NCI-H187 (cell line): ENCODE measurements around the gene OXLD1.
A peak's percentile ranks its signal among the peaks of the same experiment; 100 is the strongest.

ENCODE experiments used
- DNase-seq, 2 experiments: peaks; one replicate each; lab custom pipeline; 2025; lab: John Stamatoyannopoulos, UW

The OXLD1 gene

GRCh38 chr17:81666342-81667191 lies at the start of gene OXLD1, which contains the start of gene CCDC137:
OXLD1 (minus strand) TSS chr17:81666605; CDS start chr17:81666577, 28 bp downstream.
CCDC137 (plus strand) TSS chr17:81666737; CDS start chr17:81666767, 30 bp downstream.
- DNase-seq = peak; percentile 73 to 87

GRCh38 chr17:81715107-81715871 lies 48.9 kb upstream of the OXLD1 start:
- DNase-seq = no peak

GRCh38 chr17:81714412-81715106 lies 48.2 kb upstream of the OXLD1 start:
- DNase-seq = no peak

- no peak for DNase-seq
These were observed 47.4 kb upstream of the OXLD1 start for GRCh38 chr17:81713556-81714411.

DNA sequence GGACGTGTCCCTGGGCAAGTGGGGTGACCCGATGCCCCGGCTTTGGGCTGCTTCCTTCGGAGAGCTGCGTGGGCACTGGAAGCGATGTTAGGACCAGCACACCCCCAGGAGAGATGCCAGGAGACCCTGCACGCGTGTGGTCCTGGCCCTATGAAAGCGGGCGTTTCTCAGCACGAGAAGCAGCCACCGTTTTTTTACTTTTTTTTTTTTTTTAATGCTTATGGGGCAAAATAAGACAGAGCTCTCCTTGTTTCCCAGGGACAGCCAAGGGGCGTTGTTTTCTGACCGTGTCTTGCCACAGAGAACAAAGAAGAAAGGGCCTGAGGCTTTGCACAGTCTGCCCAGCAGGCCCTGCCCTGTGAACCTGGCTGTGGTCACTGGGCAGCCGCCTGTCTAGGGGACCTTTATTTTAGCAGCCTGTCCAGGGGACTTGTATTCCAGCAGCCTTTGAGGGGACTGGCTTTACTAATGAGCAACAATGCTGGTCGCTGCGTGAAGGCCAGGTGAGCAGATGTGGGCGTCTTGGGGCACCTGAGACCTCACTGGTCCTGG lies 46.7 kb upstream of the OXLD1 start:
- no peak for DNase-seq

DNA sequence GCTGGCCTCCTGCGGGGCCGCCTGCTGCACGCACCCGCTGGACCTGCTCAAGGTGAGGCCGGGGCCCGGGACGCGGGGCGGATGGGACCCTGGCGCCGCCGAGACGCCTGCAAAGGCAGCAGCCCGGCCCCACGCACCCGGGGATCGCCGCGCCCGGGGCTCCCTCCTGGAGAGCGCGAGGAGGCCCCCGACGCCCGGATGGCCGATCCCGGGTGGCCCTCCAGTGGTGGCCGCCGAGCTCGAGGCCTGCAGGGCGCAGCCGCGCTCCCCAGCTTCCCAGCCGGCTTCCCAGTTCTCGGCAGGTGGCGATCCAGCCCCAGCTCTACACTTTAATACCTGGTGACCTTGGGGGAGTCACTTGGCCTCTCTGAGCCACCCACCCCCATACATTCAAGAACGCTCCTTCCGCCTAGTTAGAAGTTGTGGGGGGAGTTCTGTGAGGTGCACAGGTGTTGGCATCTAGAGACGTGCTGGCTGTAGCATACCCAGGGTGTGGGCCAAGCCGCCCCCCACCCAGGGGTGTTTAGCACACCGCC lies 46.1 kb upstream of the OXLD1 start:
- no peak for DNase-seq

GRCh38 chr17:81711814-81712467 lies 45.5 kb upstream of the OXLD1 start, which contains the start of gene SLC25A10:
SLC25A10 (plus strand) TSS chr17:81712284; CDS start chr17:81712427, 143 bp downstream.
- peak; percentile 61 to 76 for DNase-seq

DNA sequence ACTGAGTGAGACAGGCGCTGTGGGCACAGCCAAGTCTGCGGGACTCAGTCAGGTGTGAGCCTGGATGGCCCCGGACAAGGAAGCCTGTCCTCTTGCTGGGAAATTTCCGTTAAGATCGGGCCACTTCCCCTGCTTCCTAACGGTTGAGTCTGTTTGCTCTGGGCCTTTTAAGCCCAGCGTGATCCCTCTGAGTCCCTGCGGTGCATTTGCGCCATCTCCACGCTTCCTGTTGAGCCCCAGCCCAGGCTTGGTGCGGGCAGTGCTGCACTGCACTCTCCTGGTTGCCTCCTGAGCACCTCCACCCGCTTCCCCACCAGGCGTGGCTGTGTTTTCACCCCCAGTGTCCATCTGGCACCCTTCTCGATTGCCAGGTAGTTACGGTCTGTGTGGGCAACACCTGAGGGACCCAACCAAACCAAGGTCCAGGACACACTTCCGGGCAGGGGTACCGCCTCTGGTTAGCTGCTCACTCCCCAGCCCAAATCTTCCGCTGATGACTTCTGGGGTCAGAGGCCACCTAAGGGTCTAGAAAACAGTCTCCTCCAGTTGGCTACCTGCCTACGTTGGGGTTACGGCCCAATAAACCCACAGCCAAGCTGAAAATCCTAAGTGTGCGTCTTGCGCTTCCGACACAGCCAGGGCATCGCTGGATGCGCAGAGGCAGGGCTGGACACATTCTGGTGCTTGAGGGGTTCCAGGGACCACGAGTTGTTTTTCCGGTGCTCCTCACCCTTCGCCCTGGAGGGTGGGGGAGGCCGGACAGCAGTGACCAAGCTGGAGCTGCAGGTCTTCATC lies 44.3 kb upstream of the OXLD1 start:
- DNase-seq = no peak

GRCh38 chr17:81708739-81709185 lies 42.4 kb upstream of the OXLD1 start:
- DNase-seq = no peak

DNA sequence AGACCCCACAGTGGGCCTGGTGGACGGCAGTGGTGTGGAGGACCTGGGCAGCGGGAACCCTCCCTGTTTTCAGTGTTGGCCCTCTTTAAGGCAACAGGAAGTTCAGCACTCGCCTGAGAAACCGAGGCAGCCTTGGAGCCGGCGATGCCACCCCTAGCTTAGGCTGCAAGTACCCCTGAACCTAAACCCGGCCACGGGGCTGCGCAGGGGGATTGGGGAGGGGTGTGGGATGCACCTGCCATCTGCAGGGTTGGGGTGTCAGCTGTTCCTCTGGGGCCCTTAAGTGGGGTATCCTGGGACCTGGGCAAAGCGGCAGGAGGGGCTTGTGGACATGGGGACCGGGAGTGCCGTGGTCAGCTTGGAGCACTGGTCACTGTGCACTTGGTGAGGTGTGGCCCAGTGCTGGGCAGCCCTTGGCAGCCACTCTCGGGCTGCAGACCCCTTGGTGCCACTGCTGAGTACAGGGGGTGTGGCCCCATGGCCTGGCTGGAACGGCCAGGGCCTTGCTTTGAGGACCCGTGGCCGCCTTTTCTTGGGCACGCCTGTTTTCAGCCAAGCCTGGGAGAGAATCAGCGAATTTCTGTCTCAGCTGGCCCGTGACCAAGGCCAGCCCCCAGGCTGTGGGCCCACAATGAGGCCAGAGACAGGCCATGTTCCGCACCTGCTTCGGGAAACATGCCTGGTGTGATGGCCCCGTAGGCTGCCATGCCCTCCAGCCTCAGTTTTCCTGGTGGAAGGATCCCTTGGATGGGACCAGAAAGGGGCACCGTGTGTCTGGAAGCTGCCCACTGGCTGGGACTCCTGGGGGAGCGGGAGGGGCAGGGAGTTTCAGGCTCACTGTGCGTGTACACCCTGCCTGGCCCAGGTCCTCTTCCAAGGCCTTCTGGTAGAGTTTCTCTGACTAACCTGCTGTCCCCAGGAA lies 41.6 kb upstream of the OXLD1 start:
- no peak for DNase-seq

GRCh38 chr17:81706757-81707624 lies 40.6 kb upstream of the OXLD1 start:
- DNase-seq = no peak

DNA sequence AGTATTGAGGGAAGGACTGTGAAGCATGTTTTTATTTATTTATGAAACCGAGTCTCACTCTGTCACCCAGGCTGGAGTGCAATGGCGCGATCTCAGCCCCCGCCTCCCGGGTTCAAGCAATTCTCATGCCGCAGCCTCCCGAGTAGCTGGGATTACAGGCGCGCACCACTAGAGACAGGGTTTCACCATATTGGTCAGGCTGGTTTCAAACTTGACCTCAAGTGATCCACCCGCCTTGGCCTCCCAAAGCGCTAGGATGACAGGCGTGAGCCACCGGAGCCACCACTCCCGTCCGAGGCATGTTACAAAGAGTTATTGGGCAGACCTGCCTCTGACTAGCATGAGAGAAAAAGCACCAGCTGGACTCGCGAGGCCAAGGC lies 39.8 kb upstream of the OXLD1 start:
- no peak for DNase-seq

DNA sequence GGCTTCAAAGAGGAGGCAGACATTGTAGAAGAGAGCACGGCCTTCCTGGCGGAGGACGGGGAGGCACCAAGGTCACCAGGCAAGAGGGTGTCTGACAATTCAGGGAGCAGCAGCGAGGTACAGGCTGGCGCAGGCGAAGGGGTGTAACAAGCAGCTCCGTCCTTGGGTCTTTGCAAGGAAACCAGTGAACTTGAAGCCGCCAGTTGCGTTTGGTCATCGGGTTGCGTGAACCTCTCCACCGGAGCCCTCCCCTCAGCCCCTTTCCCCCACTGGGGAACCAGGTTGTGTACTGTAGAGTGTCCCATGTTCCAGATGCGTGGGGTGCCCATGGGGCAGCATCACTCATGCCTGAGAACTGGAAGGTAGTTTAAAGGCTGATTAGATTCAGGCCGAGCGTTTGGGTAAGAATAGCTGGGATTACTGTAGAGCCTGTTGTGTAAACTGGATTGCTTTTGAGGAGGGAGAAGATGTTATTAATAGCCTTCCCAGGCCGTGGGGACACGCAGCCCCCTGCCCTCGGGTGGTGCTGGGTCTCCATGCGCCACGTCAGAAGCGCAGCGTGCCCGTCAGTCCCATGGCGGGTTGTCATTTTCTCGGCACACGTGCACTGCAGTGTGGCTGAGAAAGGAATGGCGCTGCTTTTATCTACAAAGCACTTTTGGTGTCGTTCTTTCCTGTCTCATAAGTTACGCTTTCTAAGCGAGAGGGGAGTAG lies 39.3 kb upstream of the OXLD1 start:
- DNase-seq = no peak

DNA sequence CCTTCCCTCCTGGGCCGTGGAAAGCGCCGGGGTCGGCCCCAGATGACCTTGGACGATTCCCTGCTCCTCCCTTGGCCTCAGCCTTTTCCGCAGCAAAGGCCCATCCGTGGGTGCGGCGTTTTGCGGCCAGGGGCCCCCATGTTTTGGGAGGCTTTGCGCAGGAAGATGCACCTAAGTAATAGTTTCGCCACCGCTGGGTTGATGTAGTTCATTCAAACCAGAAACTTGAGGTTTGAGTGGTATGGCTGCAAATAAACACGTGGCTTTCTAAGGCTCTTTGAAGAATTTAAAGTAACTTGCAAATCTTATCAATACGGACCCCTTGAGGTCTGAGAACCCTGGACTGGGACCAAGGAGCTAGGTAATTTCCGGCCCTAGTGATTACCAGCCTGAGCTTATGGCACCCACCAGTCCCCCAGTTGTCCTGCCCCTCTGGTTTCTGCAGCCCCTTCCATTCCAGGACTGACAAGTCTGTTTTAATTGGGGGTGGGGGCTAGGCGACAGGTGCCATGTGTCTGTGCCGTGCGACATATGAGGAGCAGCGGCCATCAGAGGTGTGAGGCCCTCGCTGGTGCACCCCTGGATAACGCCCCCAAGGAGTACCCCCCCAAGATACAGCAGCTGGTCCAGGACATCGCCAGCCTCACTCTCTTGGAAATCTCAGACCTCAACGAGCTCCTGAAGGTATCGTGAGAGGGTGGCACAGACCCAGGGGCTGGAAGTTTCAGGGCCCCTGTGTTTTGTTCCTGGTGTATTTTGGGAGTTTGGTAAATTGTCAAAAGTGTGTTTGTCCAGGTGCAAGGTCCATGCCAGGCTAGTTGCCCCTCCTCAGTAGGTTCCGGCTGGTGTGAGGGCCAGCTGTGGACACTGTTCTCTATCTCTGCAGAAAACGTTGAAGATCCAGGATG lies 37.6 kb upstream of the OXLD1 start:
- no peak for DNase-seq

DNA sequence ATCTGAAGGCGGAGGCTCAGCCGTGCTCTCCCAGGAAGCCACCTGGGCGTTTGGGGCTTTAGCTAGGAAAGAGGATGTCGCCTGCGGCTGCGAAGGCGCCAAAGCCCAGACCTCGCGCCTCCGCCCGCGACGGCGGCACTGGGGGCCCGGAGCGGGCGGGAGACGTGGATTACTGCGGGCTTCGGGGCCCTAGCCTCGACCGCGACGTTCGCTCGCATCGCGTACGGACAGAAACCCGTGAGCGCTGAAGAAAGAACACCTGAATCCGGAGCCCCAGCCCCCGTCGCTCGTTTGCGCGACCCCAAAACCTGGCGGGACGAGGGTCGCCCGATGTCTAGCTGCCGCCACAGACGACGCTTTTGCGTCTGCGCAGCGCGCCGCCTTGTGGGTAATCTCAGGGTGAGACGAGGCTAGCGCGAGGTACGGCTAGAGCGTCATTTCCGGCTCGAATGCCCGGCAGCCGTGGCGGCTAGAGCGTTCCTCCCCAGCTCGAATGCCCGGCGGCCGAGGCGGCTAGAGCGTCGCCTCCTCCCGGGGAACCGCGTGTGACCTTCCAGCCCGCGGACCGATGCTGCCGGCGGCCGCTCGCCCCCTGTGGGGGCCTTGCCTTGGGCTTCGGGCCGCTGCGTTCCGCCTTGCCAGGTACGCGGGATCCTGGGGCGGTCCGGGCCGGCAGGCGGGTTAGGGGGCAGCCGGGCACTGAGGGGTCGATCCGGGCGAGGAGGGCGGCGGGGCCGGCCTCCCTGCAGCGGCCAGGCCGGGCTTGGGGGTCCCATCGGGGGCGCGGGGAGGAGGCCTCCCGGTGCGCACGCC lies 36.7 kb upstream of the OXLD1 start, which contains the start of gene MRPL12:
Gene MRPL12 (plus strand): TSS at position 434 of the 813 bp plus-strand sequence. CDS start 135 bp downstream, at position 569.
- peak; percentile 74 to 90 for DNase-seq
